IPS-20b (cell line): ENCODE data around the gene ZFYVE9.
"Not testable (repeated sequence)": the region's sequence is repeated elsewhere in the genome, so short reads cannot be mapped to it uniquely, and the experiment has no call there.

Experiments used
- H3K27ac ChIP-seq: one replicate; pipeline ENCODE4 v1.5.1; 2013; ENCODE audit warnings: low read length
- H3K27me3 ChIP-seq: 2 replicates; pipeline ENCODE4 v1.6.1; 2013; ENCODE audit warnings: mild to moderate bottlenecking, low read length, inconsistent platforms; ENCODE audit not compliant: insufficient read depth
- H3K36me3 ChIP-seq: 2 replicates; pipeline ENCODE4 v1.6.1; 2013; ENCODE audit warnings: low read depth, mild to moderate bottlenecking, inconsistent platforms, low read length, moderate library complexity; ENCODE audit not compliant: insufficient read depth
- H3K4me1 ChIP-seq: 2 replicates; pipeline ENCODE4 v1.6.1; 2013; ENCODE audit warnings: mild to moderate bottlenecking, control low read depth, inconsistent platforms, low read length, moderate library complexity; ENCODE audit not compliant: insufficient read depth
- H3K4me3 ChIP-seq: 2 replicates; pipeline ENCODE4 v1.5.1; 2013; ENCODE audit warnings: mild to moderate bottlenecking, low read length, inconsistent platforms
- H3K9ac ChIP-seq: 2 replicates; pipeline ENCODE4 v1.6.1; 2013; ENCODE audit warnings: low read depth, mild to moderate bottlenecking, inconsistent platforms, low read length, moderate library complexity
- H3K9me3 ChIP-seq: 2 replicates; pipeline ENCODE4 v1.6.1; 2013; ENCODE audit warnings: mild to moderate bottlenecking, low read depth, low read length, inconsistent platforms; ENCODE audit not compliant: insufficient read depth

Gene ZFYVE9

GRCh38 chr1:52369851-52370250 is 228.0 kb downstream of the ZFYVE9 start:
- H3K36me3 ChIP-seq = peaks cover 35% of the 10 kb centered on the region
- H3K4me3 ChIP-seq, H3K27ac ChIP-seq, H3K9me3 ChIP-seq, H3K4me1 ChIP-seq, H3K27me3 ChIP-seq, H3K9ac ChIP-seq: not testable (repeated sequence)

GRCh38 chr1:52385376-52385775 is 243.5 kb downstream of the ZFYVE9 start:
- no peak overlapping the region for H3K27ac ChIP-seq
- no peaks in the 10 kb centered on the region for H3K9me3 ChIP-seq
- no peaks in the 10 kb centered on the region for H3K4me1 ChIP-seq
- peaks cover 100% of the 10 kb centered on the region for H3K36me3 ChIP-seq
- H3K9ac ChIP-seq = no peak overlapping the region
- no peaks in the 10 kb centered on the region for H3K27me3 ChIP-seq
- no peak overlapping the region for H3K4me3 ChIP-seq

GRCh38 chr1:52386458-52386857 is 244.6 kb downstream of the ZFYVE9 start:
- peaks cover 95% of the 10 kb centered on the region for H3K36me3 ChIP-seq

GRCh38 chr1:52393174-52393573 is 251.3 kb downstream of the ZFYVE9 start:
- Histone ChIP-seq H3K27ac (no peak overlapping the region), H3K27me3 (no peaks in the 10 kb centered on the region), H3K4me3 (no peak overlapping the region), H3K36me3 (peaks cover 92% of the 10 kb centered on the region), H3K4me1 (no peaks in the 10 kb centered on the region), H3K9me3 (no peaks in the 10 kb centered on the region), H3K9ac (no peak overlapping the region)

More at GRCh38 chr1:52386458-52386857, 244.6 kb downstream of the ZFYVE9 start:
- Histone ChIP-seq H3K4me1 (no peaks in the 10 kb centered on the region), H3K9me3 (no peaks in the 10 kb centered on the region), H3K9ac (no peak overlapping the region), H3K4me3 (no peak overlapping the region), H3K27ac (no peak overlapping the region), H3K27me3 (no peaks in the 10 kb centered on the region)
